H9 (cell line): ENCODE data around the gene SESTD1. TPM values are rescaled to one million over a fixed set of nuclear protein-coding genes. Genes with fewer than 3 reads are reported as not detected.

Experiments used
- DNase-seq: peaks from one replicate; pipeline ENCODE4 v3.0.0-alpha.2; 2017
- H2AFZ ChIP-seq: one replicate; pipeline ENCODE4 v1.6.1; 2013; ENCODE audit warnings: mild to moderate bottlenecking, low read length, control low read depth, moderate library complexity
- H2AK5ac ChIP-seq: 2 replicates; pipeline ENCODE4 v1.6.1; 2013; ENCODE audit warnings: low read length, control low read depth, mixed read lengths; ENCODE audit not compliant: insufficient read length
- H2BK120ac ChIP-seq: one replicate; pipeline ENCODE4 v1.6.1; 2013; ENCODE audit warnings: low read depth, mild to moderate bottlenecking, low read length, control low read depth, inconsistent platforms; ENCODE audit not compliant: poor library complexity, severe bottlenecking
- H2BK12ac ChIP-seq: 2 replicates; pipeline ENCODE4 v1.6.1; 2013; ENCODE audit warnings: low read length, control low read depth, mixed read lengths, low read depth; ENCODE audit not compliant: insufficient read length
- H2BK15ac ChIP-seq: 2 replicates; pipeline ENCODE4 v1.6.1; 2013; ENCODE audit warnings: low read depth, low read length, control low read depth
- H2BK20ac ChIP-seq: one replicate; pipeline ENCODE4 v1.6.1; 2013; ENCODE audit warnings: low read depth, mild to moderate bottlenecking, low read length, control low read depth, inconsistent platforms; ENCODE audit not compliant: poor library complexity, severe bottlenecking
- H2BK5ac ChIP-seq: 2 replicates; pipeline ENCODE4 v1.6.1; 2013; ENCODE audit warnings: low read length, control low read depth, mixed read lengths; ENCODE audit not compliant: insufficient read length
- H3K14ac ChIP-seq: 2 replicates; pipeline ENCODE4 v1.6.1; 2013; ENCODE audit warnings: low read length, control low read depth; ENCODE audit not compliant: insufficient read depth
- H3K18ac ChIP-seq: 2 replicates; pipeline ENCODE4 v1.6.1; 2013; ENCODE audit warnings: low read depth, mild to moderate bottlenecking, mixed read lengths, low read length, control low read depth; ENCODE audit not compliant: insufficient read length
- H3K23ac ChIP-seq: 2 replicates; pipeline ENCODE4 v1.6.1; 2013; ENCODE audit warnings: low read length, control low read depth, mixed read lengths, low read depth; ENCODE audit not compliant: insufficient read length
- H3K23me2 ChIP-seq: 2 replicates; pipeline ENCODE4 v1.6.1; 2013; ENCODE audit warnings: low read depth, mild to moderate bottlenecking, mixed read lengths, low read length, control low read depth; ENCODE audit not compliant: insufficient read length, poor library complexity, severe bottlenecking
- H3K27ac ChIP-seq: 2 replicates; pipeline ENCODE4 v1.5.1; 2013; ENCODE audit warnings: low read length, control low read depth, mixed read lengths, low read depth; ENCODE audit not compliant: insufficient read length
- H3K27me3 ChIP-seq: 2 replicates; pipeline ENCODE4 v1.6.1; 2013; ENCODE audit warnings: low read length, control low read depth, inconsistent platforms; ENCODE audit not compliant: insufficient read depth
- H3K4ac ChIP-seq: 2 replicates; pipeline ENCODE4 v1.6.1; 2013; ENCODE audit warnings: low read depth, mild to moderate bottlenecking, control low read depth, inconsistent platforms, low read length, moderate library complexity
- H3K4me1 ChIP-seq: 2 replicates; pipeline ENCODE4 v1.6.1; 2013; ENCODE audit warnings: low read length, control low read depth, inconsistent platforms; ENCODE audit not compliant: insufficient read depth
- H3K4me2 ChIP-seq: 2 replicates; pipeline ENCODE4 v1.6.1; 2013; ENCODE audit warnings: low read length, control low read depth, mixed read lengths; ENCODE audit not compliant: insufficient read length, insufficient read depth
- H3K56ac ChIP-seq: 2 replicates; pipeline ENCODE4 v1.6.1; 2013; ENCODE audit warnings: low read depth, mild to moderate bottlenecking, mixed read lengths, low read length, control low read depth; ENCODE audit not compliant: insufficient read length
- H3K79me1 ChIP-seq: 2 replicates; pipeline ENCODE4 v1.6.1; 2013; ENCODE audit warnings: low read depth, mild to moderate bottlenecking, moderate library complexity, low read length, control low read depth, inconsistent platforms; ENCODE audit not compliant: insufficient read depth, poor library complexity, severe bottlenecking
- H3K79me2 ChIP-seq: 2 replicates; pipeline ENCODE4 v1.6.1; 2013; ENCODE audit warnings: low read length, control low read depth, inconsistent platforms; ENCODE audit not compliant: insufficient read depth
- H3K9ac ChIP-seq: 2 replicates; pipeline ENCODE4 v1.6.1; 2013; ENCODE audit warnings: low read length, control low read depth, mixed read lengths; ENCODE audit not compliant: insufficient read length; ENCODE audit errors: extremely low read depth
- H3K9me3 ChIP-seq: one replicate; pipeline ENCODE4 v1.6.1; 2013; ENCODE audit warnings: low read depth, low read length, inconsistent platforms; ENCODE audit not compliant: control insufficient read depth
- H3T11ph ChIP-seq: one replicate; pipeline ENCODE4 v1.6.1; 2013; ENCODE audit warnings: mild to moderate bottlenecking, low read length, control low read depth, inconsistent platforms
- H4K20me1 ChIP-seq: one replicate; pipeline ENCODE4 v1.6.1; 2013; ENCODE audit not compliant: control insufficient read depth, insufficient read length, insufficient read depth
- H4K5ac ChIP-seq: 2 replicates; pipeline ENCODE4 v1.6.1; 2013; ENCODE audit warnings: low read depth, mild to moderate bottlenecking, mixed read lengths, low read length, control low read depth; ENCODE audit not compliant: insufficient read length
- H4K8ac ChIP-seq: replicated peaks from 2 replicates; pipeline ENCODE4 v1.6.1; 2013; ENCODE audit warnings: low read length, control low read depth, mixed read lengths, low read depth; ENCODE audit not compliant: insufficient read length
- H4K91ac ChIP-seq: 2 replicates; pipeline ENCODE4 v1.6.1; 2013; ENCODE audit warnings: low read depth, mild to moderate bottlenecking, moderate library complexity, mixed read lengths, low read length, control low read depth; ENCODE audit not compliant: insufficient read length
- H3K27ac Mint-ChIP-seq, 3 experiments: 2 replicates in 2 of 3; 3 replicates in 1 of 3; pipeline ENCODE4 v1.8.0; 2020 to 2021; ENCODE audit warnings: mixed read lengths in 3 of 3, mild to moderate bottlenecking in 1 of 3, moderate library complexity in 1 of 3
- H3K27me3 Mint-ChIP-seq: 2 replicates; pipeline ENCODE4 v1.8.0; 2021; ENCODE audit warnings: low read depth, mild to moderate bottlenecking, moderate library complexity, mixed read lengths
- H3K36me3 Mint-ChIP-seq, 3 experiments: 2 replicates in 2 of 3; 3 replicates in 1 of 3; pipeline ENCODE4 v1.8.0; 2020 to 2021; ENCODE audit warnings: low read depth in 3 of 3, mixed read lengths in 3 of 3; ENCODE audit not compliant: insufficient read depth in 1 of 3
- H3K4me1 Mint-ChIP-seq, 2 experiments: 2 replicates each; pipeline ENCODE4 v1.8.0; 2020; ENCODE audit warnings: mixed read lengths in 2 of 2
- H3K4me3 Mint-ChIP-seq, 2 experiments: 2 replicates in 1 of 2; 3 replicates in 1 of 2; pipeline ENCODE4 v1.8.0; 2020 to 2021; ENCODE audit warnings: mild to moderate bottlenecking in 2 of 2, mixed read lengths in 2 of 2, moderate library complexity in 1 of 2
- H3K9me3 Mint-ChIP-seq, 2 experiments: 2 replicates in 1 of 2; 3 replicates in 1 of 2; pipeline ENCODE4 v1.8.0; 2020; ENCODE audit warnings: mild to moderate bottlenecking in 2 of 2, mixed read lengths in 2 of 2, moderate library complexity in 1 of 2
- CTCF ChIP-seq: fragments of 200-600 bp; sonication (generic); conservative IDR thresholded peaks from 3 replicates; pipeline ENCODE4 v1.8.0; 2021; ENCODE audit warnings: antibody characterized with exemption, mild to moderate bottlenecking
- WGBS: extraction: QIAGEN DNeasy Blood & Tissue Kit; methylation state at CpG from one replicate; pipeline ENCODE4 v1.1.7; 2013; ENCODE audit warnings: missing lambda C conversion rate, low lambda C conversion rate, mixed read lengths; ENCODE audit not compliant: insufficient read length; ENCODE audit errors: extremely low coverage; 5-methylcytosine and 5-hydroxymethylcytosine counted together
- total RNA-seq: library from RNA; stranded (reverse); gene quantifications from 2 replicates; pipeline ENCODE4 v1.2.1, GENCODE V29; 2021

Gene SESTD1
- total RNA-seq, 1 experiment from 2014 or later: 44.4 TPM

GRCh38 chr2:179125404-179125803 lies 139.2 kb downstream of the SESTD1 start:
- no peak overlapping the region for H2BK120ac ChIP-seq
- no peak for TF ChIP-seq CTCF
- no peaks in the 10 kb centered on the region for H3K4me1 ChIP-seq

More at GRCh38 chr2:179125404-179125803, 139.2 kb downstream of the SESTD1 start:
- Mint-ChIP-seq H3K27ac (no peak overlapping the region), H3K4me1 (no peaks in the 10 kb centered on the region), H3K9me3 (no peaks in the 10 kb centered on the region), H3K27me3 (no peaks in the 10 kb centered on the region), H3K36me3 (no peaks in the 10 kb centered on the region; a peak in 1 of 7 replicates), H3K4me3 (no peak overlapping the region)
- Histone ChIP-seq H3K9me3 (no peaks in the 10 kb centered on the region), H2BK5ac (no peak overlapping the region), H3K4me2 (no peak overlapping the region), H3K4ac (no peak overlapping the region), H4K91ac (no peak overlapping the region), H3T11ph (no peak overlapping the region), H4K5ac (no peak overlapping the region), H4K8ac (no peak overlapping the region), H2AFZ (no peak overlapping the region), H4K20me1 (no peaks in the 10 kb centered on the region), H3K79me1 (no peaks in the 10 kb centered on the region), H3K79me2 (no peaks in the 10 kb centered on the region), H2BK20ac (no peak overlapping the region), H3K18ac (no peak overlapping the region), H3K27ac (no peak overlapping the region), H3K9ac (no peak overlapping the region), H3K56ac (no peak overlapping the region), H2AK5ac (no peak overlapping the region), H3K23ac (no peak overlapping the region), H3K14ac (no peak overlapping the region), H3K27me3 (no peaks in the 10 kb centered on the region), H2BK15ac (no peak overlapping the region), H3K23me2 (no peaks in the 10 kb centered on the region), H2BK12ac (no peak overlapping the region)
- no peak for DNase-seq
- WGBS: no CpG with 5 or more reads among the region's 3 CpGs
